Activated gamma-delta T cell treated with anti-CD3 and anti-CD28 coated beads, Interleukin-2, amount 50 U/mL, for 16 hours (primary cell): ENCODE data around the gene ZNG1A.
"Not testable (repeated sequence)": the region's sequence is repeated elsewhere in the genome, so short reads cannot be mapped to it uniquely, and the experiment has no call there.

Source experiments
- DNase-seq: peaks from one replicate; pipeline ENCODE4 v3.0.0-alpha.2; 2020; ENCODE audit warnings: low read depth

ZNG1A gene

DNA sequence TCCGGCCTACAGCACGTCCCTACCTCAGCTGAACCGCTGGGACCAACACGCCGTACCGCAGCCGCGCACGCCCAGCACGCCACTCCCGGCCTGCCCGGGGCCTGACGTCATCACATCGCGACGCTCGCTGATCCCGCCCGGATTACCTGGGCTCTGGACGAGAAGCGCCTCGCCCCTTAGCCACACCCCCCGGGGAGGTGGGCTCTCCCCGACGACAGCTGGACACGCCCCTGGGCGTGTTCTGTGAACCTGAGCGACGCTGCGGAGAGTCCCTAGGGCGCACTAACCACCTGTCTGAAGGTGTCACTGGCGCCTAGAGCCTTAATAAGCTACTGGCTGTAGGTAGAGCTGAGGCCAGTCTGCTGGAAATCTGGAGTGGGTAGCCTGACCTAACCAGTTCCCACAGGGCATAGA is at the start of gene ZNG1A:
TSS of gene ZNG1A (minus strand) at position 87 of the 414 bp plus-strand sequence. CDS start 87 bp downstream, outside the sequence.
- peak; percentile 65 for DNase-seq

- DNase-seq, result no peak
Observed at GRCh38 chr9:227860-228259, 49.0 kb upstream of the ZNG1A start.

- no peak for DNase-seq
Observed at GRCh38 chr9:224582-225520, 46.0 kb upstream of the ZNG1A start.

DNA sequence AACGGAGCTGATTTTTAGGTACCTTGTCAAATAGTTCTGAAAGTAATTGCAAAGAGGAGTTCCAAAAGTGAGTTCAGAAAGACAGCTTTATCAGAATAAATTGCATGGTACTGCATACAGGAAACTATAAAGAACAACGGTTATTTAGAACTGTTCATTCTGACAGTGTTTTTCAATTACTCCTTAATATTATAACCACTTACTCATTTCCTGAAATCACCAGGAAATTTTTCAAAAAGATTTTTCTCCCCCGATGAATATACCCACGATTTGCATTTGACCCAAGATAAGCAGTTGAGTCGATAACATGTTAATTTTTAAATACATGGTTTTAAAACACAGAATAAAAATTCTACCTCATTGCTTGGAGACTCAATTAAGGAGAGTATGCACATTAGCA is 45.2 kb upstream of the ZNG1A start:
- no peak for DNase-seq

DNA sequence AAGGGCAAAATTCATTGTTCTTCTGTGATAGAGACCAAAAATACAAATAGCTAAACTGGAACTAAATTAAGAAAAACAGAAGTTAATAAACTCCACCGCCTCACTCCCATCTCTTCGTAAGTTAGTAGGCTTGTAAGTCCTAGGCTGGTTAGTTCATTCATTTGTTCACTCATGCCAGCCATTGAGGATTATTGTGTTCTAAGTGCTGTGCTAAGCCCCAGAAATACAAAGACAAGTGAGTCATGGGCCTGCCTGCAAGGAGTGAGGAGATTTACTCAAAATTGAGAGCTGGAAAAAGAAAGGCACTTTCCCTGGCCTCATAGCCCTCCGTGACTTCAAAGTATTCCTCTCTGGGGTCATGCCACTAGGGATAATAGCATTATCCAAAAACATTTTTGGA is 44.3 kb upstream of the ZNG1A start:
- DNase-seq, result no peak

DNA sequence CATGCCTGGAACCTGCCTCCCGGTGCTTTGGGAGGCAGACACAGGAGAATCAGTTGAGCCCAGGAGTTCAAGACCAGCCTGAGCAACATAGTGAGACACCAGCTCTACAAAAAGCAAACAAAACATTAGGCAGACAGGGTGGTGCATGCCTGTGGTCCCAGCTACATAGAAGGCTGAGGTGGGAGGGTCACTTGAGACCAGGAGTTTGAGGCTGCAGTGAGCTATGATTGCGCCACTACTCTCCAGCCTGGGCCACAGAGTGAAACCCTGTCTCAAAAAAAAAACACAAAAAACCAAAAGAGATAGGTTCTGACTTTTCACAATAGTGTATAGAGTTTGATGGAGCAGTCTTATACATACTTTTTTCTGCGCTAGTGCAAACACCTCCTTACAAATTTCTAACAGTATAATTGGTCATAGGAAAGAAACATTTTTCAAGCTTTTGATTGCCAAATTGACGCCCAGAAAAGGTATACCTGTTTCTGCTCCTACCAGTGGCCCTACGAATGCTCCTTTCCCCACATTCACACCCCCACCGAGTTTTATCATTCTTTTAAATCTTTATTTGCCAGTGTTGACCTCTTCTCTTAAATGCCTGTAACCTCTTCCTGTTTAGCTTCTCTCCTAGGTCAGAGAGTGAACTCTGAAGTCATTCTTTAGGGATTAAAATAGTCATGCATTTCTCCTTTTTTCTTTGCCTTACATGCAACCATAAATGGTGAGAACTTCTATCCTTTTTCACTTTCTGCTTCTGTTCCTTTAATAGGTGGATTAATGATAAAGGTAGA is 43.3 kb upstream of the ZNG1A start:
- no peak for DNase-seq

DNA sequence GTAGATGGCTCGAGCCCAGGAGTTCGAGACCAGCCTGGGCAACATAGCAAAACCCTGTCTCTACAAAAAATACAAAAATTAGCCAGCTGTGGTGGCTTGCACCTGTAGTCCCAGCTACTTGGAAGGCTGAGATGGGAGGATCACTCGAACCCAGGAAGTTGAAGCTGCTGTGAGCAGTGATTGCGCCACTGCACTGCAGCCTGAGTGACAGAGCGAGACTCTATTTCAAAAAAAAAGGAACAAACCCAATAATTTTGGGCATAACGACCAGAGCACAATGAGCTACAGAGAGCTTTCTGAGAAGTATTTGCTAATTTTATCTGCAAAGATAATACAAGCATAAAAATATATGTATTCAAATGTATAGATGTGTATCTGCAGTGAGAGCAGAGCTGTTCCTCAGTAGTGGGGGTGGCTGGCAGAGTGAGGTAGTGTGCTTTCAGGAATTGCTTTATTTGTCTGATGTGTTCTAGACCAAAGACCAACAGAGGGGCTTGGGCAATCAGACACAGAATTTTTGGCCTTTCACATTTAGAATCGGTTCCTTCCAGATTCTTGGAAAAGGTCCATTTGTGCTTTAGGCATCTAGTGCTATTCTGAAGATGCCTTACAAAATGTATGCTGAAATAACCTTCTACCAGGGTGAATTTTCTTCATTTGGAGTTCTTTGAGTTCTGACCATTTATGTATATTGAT is 41.0 kb upstream of the ZNG1A start:
- no peak for DNase-seq

DNA sequence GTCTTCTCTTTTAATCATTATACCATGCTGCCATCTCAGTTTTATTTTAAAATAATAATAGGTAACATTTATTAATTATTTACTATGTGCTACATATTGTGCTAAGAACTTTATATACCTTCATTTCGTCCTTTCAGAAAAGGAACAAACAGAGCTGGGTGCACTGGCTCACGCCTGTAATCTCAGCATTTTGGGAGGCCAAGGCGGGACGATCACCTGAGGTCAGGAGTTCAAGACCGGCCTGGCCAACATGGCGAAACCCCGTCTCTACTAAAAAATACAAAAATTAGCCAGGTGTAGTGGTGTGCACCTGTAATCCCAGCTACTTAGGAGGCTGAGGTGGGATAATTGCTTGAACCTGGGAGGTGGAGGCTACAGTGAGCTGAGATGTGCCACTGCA is 40.2 kb upstream of the ZNG1A start:
- DNase-seq, result not testable (repeated sequence)

- no peak for DNase-seq
Observed at GRCh38 chr9:217950-218349, 39.1 kb upstream of the ZNG1A start.

DNA sequence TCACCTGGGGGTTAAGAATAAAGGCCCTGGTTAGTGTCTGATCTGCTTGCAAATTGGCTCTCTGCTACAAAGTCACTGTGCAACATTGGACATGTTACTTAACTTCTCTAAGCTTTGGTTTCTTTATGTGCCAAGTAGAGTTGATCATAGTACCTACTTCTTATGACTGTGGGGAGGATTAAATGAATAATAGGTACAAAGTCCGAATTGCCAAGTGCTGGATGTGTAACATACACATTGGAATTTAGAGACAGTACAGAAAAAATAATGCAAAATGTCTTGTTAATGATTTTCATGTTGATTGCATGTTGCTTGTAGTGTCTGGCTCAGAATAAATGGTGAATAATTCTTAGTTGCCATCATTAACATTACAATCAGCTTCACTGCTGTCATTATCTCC is 38.0 kb upstream of the ZNG1A start:
- no peak for DNase-seq

DNA sequence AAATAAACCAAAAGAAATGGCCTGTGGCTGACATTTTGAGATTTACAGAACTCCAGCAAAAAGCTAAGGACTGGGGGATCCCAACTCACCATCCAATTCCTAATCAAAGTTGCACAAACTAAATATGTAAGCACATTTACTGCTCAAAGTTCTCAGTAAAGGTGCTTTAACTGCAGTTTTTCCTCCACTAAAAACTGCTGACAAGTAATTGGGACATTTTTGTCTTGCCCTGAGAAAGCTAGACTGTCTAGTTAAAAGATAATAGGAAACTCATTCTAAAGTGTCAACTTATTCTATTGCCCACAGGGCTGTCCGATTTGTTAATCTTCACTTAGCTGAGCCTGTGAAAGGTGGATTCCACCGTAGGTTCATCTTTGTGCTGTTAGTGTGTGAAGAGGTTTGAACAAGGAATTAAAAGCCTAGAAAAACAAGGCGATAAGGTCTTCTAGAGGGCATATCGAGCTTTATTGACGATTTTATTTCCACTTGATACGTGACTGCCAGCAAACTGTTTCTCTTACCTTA is 36.8 kb upstream of the ZNG1A start:
- DNase-seq, result no peak

DNA sequence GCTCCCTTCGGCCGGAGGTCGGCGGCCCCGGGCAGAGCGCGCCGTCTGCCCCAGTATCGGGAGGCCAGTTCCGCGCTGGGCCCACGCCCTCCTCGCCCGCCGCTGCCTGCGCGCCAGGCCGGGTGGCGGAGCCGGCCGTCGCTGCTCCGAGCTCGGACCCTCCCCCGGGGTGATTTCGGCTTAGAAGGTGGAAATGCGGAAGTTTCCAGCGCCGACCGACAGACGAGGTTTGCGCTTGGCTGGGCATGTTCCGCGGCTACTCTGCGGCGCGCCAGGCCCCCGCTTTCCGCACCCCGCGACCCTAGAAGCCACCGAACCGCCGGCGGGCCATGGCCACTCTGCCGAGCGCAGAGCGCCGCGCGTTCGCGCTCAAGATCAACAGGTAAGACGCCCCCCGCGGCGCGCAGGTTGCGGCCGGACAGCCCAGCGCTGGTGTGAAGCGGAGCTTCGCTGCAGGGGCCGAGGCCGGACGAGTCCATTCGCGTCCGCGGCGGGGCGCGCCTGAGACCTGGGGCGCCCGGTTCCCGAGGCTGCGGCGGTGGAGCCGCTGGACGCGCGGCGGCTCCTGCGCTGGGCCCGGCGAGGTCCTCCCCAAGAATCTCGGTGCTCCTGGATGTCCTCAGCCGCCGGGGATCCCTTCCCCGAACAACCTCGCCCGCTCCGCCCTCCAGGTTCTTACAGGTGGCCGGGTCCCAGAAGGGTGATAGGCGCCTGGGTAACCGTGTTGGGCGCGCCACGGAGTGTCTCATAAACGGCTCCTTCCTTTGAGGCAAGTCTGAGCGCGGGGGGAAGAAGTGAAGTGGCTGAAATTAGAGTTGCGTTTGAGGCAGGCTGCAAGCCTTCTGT is 36.0 kb upstream of the ZNG1A start, which contains the start of gene DOCK8:
TSS of gene DOCK8 (plus strand) at position 218 of the 846 bp plus-strand sequence. CDS start at position 330, 112 bp downstream.
- DNase-seq, result peak; percentile 9

DNA sequence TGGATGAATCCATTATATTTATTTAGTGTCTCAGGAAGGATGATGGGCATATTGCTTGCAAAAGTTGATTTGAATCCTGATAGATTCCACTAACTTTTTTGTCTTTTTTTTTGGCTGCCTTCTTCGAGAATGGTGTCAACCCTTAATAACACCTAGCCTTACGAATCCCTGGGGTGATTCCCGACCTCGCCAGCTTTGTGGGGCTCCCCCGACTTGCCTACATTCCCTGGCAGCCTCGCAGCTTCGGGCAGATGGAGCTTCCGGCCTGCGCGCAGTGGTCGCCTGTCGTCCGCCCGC is 35.4 kb upstream of the ZNG1A start:
- DNase-seq, result no peak

DNA sequence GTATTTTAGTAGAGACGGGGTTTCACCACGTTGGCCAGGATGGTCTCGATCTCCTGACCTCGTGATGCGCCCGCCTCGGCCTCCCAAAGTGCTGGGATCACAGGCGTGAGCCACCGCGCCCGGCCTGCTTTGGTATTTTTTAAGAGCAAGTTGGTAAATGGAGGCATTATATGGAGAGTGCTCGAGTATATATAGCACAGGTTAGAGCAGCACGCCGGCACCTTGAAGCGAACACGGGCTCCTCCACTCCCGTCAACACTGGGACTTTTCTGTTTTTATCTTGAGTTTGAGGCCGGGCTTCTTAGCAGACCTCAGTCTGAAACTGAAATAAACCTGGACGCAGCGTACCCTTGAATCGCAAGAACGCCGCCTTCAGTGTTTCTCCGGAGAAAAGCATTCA is 35.0 kb upstream of the ZNG1A start:
- not testable (repeated sequence) for DNase-seq

DNA sequence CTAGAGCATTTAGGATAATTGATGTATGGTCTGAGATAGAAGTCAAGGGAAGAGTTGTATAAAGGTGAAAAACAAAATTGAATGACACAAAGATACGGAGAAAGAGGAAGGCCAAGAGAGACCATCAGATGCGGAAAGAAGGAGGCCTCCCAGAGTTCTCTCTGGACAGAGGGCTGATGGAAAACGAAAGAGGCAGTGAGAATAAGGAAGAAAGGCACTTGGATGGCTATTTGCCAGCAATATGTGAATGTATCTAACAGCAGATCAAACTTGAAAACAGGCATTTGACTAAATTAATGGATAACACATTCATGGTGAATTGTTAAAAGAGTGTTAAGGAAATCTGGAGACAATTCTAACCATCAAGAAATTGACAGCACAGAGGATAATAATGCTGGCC is 33.4 kb upstream of the ZNG1A start:
- no peak for DNase-seq

GRCh38 chr9:211557-211956 is 32.7 kb upstream of the ZNG1A start:
- no peak for DNase-seq

GRCh38 chr9:211036-211435 is 32.2 kb upstream of the ZNG1A start:
- DNase-seq, result no peak

GRCh38 chr9:209143-209758 is 30.4 kb upstream of the ZNG1A start:
- DNase-seq, result no peak

DNA sequence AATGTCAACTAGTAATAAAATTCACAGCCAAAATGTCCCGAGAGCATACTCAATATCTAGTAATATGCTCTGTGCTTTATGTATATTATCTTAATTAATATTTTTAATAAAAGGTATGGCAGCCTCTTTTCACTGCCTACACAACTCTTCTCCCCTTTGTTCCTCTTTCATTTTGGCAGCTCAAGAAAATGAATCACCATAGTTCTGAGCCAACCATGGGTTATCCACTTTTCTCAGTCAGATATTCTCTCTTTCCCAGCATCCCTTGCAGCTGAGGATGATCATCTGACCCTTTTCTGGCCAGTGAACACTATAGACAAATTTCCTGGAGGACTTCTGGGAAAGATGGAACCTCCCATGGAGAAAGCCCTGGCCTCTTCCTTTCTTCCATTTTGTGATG is 27.6 kb upstream of the ZNG1A start:
- DNase-seq, result no peak

DNA sequence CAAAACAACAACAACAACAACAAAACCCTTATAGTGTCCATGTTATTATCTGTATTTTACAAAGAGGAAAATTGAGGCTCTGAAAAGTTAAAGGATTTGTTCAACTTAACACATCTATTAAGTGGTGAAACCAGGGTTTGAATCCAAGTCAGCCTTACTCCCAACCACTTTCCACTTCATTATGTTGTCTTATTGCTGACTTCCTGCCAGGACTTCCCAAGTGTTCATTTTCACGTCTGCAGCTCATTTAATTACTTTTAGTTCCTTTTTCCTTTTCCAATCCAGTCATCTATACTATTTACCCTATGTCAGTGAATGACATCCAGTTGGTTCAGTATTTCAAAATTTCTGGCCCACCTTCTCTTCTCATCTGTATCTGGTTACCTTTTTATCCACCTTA is 20.7 kb upstream of the ZNG1A start:
- not testable (repeated sequence) for DNase-seq
